ENCODE results near the gene CORO2B.

The CORO2B gene

DNA sequence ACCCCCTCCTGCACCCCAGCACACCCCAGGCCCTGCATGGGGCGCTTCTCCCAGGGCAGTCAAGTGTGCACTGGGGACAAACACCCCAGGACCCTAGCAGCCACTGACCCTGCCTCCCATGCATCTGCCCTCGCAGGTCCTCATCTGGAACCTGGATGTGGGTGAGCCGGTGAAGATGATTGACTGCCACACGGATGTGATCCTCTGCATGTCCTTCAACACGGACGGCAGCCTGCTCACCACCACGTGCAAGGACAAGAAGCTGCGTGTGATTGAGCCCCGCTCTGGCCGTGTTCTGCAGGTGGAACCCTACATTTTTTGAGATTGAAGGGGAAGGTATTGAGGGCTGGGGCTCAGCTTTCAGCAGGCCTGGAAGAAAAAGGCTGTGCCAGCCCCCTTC, 132.6 kb downstream of the CORO2B start:
- H3K4me1 Mint-ChIP-seq, result no peaks in the 10 kb centered on the region
- peaks cover 71% of the 10 kb centered on the region for H3K27me3 Mint-ChIP-seq
- no peaks in the 10 kb centered on the region for H3K36me3 Mint-ChIP-seq (ENCODE audit: insufficient read depth)
- H3K27ac Mint-ChIP-seq (ENCODE audit: low read depth), result no peak overlapping the region
- no peak for DNase-seq (ENCODE audit: low spot score in 2 of 2)
- H3K4me3 Mint-ChIP-seq, result no peak overlapping the region
- no peaks in the 10 kb centered on the region for H3K9me3 Mint-ChIP-seq
- ATAC-seq (replicated peaks; ENCODE audit: extremely low read depth, poor library complexity, severe bottlenecking), result no peak

DNA sequence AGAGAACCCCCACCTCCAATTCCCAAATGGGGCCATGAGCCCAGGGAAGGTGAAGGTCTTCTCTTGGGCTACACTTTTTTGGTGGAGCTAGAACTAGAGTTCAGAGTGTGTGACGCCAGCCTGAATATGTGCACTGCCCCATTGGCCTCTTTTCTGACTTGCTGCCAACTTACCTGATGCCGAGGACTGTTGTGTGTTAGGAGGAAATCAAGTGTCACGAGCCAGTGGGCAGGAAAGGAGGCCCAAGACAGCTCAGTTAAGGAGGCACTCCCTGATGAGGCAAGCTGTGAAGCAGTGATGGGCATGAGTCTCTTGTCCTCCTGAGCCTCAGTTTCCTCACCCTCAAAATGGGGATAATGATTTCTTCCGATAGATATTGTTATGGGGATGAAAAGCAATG, 134.1 kb downstream of the CORO2B start:
- DNase-seq (ENCODE audit: low spot score in 2 of 2) (no peak), ATAC-seq (replicated peaks; ENCODE audit: extremely low read depth, poor library complexity, severe bottlenecking) (no peak)
- no peak overlapping the region for H3K4me3 Mint-ChIP-seq
- H3K9me3 Mint-ChIP-seq, result no peaks in the 10 kb centered on the region
- H3K4me1 Mint-ChIP-seq, result no peaks in the 10 kb centered on the region
- no peak overlapping the region for H3K27ac Mint-ChIP-seq (ENCODE audit: low read depth)
- peaks cover 72% of the 10 kb centered on the region for H3K27me3 Mint-ChIP-seq
- H3K36me3 Mint-ChIP-seq (ENCODE audit: insufficient read depth), result no peaks in the 10 kb centered on the region

- peaks cover 82% of the 10 kb centered on the region for H3K27me3 Mint-ChIP-seq
- no peak overlapping the region for H3K4me3 Mint-ChIP-seq
- H3K36me3 Mint-ChIP-seq (ENCODE audit: insufficient read depth), result no peaks in the 10 kb centered on the region
- no peak overlapping the region for H3K27ac Mint-ChIP-seq (ENCODE audit: low read depth)
- DNase-seq (ENCODE audit: low spot score in 2 of 2) (no peak), ATAC-seq (replicated peaks; ENCODE audit: extremely low read depth, poor library complexity, severe bottlenecking) (no peak)
- no peaks in the 10 kb centered on the region for H3K4me1 Mint-ChIP-seq
- no peaks in the 10 kb centered on the region for H3K9me3 Mint-ChIP-seq
Observed at GRCh38 chr15:68713874-68714273, 135.1 kb downstream of the CORO2B start.

DNA sequence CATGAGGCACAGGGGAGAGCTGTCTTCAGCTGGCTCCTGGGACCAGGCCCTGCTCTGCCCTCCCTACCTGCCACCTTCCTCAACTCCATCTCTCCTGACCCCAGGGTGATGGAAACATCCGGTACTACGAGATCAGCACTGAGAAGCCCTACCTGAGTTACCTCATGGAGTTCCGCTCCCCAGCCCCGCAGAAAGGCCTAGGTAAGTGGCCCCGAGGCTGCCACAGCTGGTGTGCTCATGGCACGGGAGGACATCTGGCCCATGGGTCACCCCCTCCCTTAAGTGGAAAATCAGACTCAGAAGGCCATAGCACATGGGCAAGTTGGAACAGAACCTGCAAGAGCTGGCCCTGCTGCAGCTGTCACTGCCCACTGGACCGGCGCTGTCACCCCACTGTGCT, 136.3 kb downstream of the CORO2B start:
- ATAC-seq (replicated peaks; ENCODE audit: extremely low read depth, poor library complexity, severe bottlenecking) (no peak), DNase-seq (ENCODE audit: low spot score in 2 of 2) (no peak)
- no peaks in the 10 kb centered on the region for H3K36me3 Mint-ChIP-seq (ENCODE audit: insufficient read depth)
- no peaks in the 10 kb centered on the region for H3K9me3 Mint-ChIP-seq
- no peak overlapping the region for H3K4me3 Mint-ChIP-seq
- peaks cover 93% of the 10 kb centered on the region for H3K27me3 Mint-ChIP-seq
- no peaks in the 10 kb centered on the region for H3K4me1 Mint-ChIP-seq
- H3K27ac Mint-ChIP-seq (ENCODE audit: low read depth), result no peak overlapping the region

DNA sequence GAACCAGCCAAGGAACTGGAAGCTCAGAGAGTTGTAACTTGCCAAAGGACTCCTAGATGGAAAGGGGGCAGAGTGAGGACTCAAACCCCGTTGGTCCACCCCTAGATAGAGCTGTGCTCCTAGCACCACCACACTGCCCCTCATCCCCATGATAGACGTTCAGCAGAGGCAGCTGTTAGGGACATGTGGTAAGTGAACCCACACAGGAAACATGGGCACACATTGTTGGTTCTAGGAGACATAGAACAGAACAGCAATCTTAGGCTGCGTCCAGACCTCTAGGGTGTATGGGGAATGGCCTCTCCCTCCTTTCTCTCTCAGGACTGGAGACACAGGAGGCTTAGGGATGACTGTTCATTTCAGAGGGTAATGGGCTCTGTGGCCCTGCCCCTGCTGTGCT, 139.2 kb downstream of the CORO2B start:
- Mint-ChIP-seq H3K9me3 (no peaks in the 10 kb centered on the region), H3K27me3 (peaks cover 79% of the 10 kb centered on the region), H3K27ac (ENCODE audit: low read depth) (no peak overlapping the region), H3K4me3 (no peak overlapping the region), H3K36me3 (ENCODE audit: insufficient read depth) (no peaks in the 10 kb centered on the region), H3K4me1 (no peaks in the 10 kb centered on the region)
- DNase-seq (ENCODE audit: low spot score in 2 of 2) (no peak), ATAC-seq (replicated peaks; ENCODE audit: extremely low read depth, poor library complexity, severe bottlenecking) (no peak)

- H3K9me3 Mint-ChIP-seq, result no peaks in the 10 kb centered on the region
- no peak for ATAC-seq (replicated peaks; ENCODE audit: extremely low read depth, poor library complexity, severe bottlenecking)
- peaks cover 75% of the 10 kb centered on the region for H3K27me3 Mint-ChIP-seq
- no peaks in the 10 kb centered on the region for H3K4me1 Mint-ChIP-seq
- DNase-seq (ENCODE audit: low spot score in 2 of 2), result no peak
- H3K27ac Mint-ChIP-seq (ENCODE audit: low read depth), result no peak overlapping the region
- H3K4me3 Mint-ChIP-seq, result no peak overlapping the region
- H3K36me3 Mint-ChIP-seq (ENCODE audit: insufficient read depth), result no peaks in the 10 kb centered on the region
Observed at GRCh38 chr15:68718468-68718867, 139.7 kb downstream of the CORO2B start.

GRCh38 chr15:68719051-68719450, 140.3 kb downstream of the CORO2B start:
- no peak overlapping the region for H3K4me3 Mint-ChIP-seq
- no peak overlapping the region for H3K27ac Mint-ChIP-seq (ENCODE audit: low read depth)
- no peaks in the 10 kb centered on the region for H3K36me3 Mint-ChIP-seq (ENCODE audit: insufficient read depth)
- no peak for ATAC-seq (replicated peaks; ENCODE audit: extremely low read depth, poor library complexity, severe bottlenecking)
- H3K4me1 Mint-ChIP-seq, result no peaks in the 10 kb centered on the region
- peaks cover 69% of the 10 kb centered on the region for H3K27me3 Mint-ChIP-seq
- no peak for DNase-seq (ENCODE audit: low spot score in 2 of 2)
- H3K9me3 Mint-ChIP-seq, result no peaks in the 10 kb centered on the region

DNA sequence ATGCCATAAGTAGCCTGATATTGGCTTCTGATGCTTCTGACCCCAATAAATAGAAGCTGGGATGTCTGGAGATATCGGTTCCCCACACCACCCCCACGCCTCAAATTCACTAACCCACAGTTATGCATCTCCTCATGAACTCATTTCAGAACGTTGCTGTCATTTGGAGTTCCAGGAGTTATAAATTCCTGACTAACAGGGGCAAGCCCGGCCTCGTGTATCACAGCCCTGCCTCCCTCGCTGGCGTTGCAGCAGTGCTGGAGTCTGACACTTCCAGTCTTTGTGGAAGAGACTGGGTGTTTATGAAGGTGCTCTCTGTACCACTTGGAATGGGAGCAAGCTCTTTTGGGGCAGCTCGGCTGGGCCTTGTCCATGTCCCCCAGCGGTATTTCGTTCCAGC, 140.9 kb downstream of the CORO2B start:
- H3K4me3 Mint-ChIP-seq, result no peak overlapping the region
- ATAC-seq (replicated peaks; ENCODE audit: extremely low read depth, poor library complexity, severe bottlenecking), result no peak
- no peaks in the 10 kb centered on the region for H3K4me1 Mint-ChIP-seq
- DNase-seq (ENCODE audit: low spot score in 2 of 2), result no peak
- no peak overlapping the region for H3K27ac Mint-ChIP-seq (ENCODE audit: low read depth)
- no peaks in the 10 kb centered on the region for H3K36me3 Mint-ChIP-seq (ENCODE audit: insufficient read depth)
- H3K9me3 Mint-ChIP-seq, result no peaks in the 10 kb centered on the region
- H3K27me3 Mint-ChIP-seq, result peaks cover 63% of the 10 kb centered on the region

DNA sequence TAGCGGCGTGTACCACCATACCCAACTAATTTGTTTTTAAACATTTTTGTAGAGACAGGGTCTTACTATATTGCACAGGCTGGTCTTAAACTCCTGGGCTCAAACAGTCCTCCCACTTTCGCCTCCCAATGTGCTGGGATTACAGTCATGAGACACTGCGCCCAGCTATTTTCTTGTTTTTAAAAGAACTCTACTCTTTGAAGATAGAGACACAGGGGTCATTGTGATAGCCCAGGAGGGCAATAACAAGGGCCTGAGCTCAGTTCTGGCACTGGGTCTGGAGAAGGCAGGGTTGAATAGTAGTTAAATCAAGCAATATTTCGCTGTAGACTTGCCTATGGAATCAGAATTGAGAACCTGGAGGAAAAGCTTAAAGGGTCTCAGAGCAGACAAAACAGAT, 143.1 kb downstream of the CORO2B start:
- Mint-ChIP-seq H3K27me3 (peaks cover 41% of the 10 kb centered on the region), H3K4me1 (no peaks in the 10 kb centered on the region), H3K27ac (ENCODE audit: low read depth) (no peak overlapping the region), H3K9me3 (no peaks in the 10 kb centered on the region), H3K4me3 (no peak overlapping the region), H3K36me3 (ENCODE audit: insufficient read depth) (no peaks in the 10 kb centered on the region)
- ATAC-seq (replicated peaks; ENCODE audit: extremely low read depth, poor library complexity, severe bottlenecking) (no peak), DNase-seq (ENCODE audit: low spot score in 2 of 2) (no peak)

- ATAC-seq (replicated peaks; ENCODE audit: extremely low read depth, poor library complexity, severe bottlenecking), result no peak
- Mint-ChIP-seq H3K36me3 (ENCODE audit: insufficient read depth) (no peaks in the 10 kb centered on the region), H3K27ac (ENCODE audit: low read depth) (no peak overlapping the region), H3K9me3 (no peaks in the 10 kb centered on the region), H3K4me1 (no peaks in the 10 kb centered on the region), H3K27me3 (peaks cover 6% of the 10 kb centered on the region), H3K4me3 (no peak overlapping the region)
- no peak for DNase-seq (ENCODE audit: low spot score in 2 of 2)
Observed at GRCh38 chr15:68725736-68726135, 146.9 kb downstream of the CORO2B start.

- no peak for ATAC-seq (replicated peaks; ENCODE audit: extremely low read depth, poor library complexity, severe bottlenecking)
Observed at GRCh38 chr15:68726246-68726645, 147.5 kb downstream of the CORO2B start.

DNA sequence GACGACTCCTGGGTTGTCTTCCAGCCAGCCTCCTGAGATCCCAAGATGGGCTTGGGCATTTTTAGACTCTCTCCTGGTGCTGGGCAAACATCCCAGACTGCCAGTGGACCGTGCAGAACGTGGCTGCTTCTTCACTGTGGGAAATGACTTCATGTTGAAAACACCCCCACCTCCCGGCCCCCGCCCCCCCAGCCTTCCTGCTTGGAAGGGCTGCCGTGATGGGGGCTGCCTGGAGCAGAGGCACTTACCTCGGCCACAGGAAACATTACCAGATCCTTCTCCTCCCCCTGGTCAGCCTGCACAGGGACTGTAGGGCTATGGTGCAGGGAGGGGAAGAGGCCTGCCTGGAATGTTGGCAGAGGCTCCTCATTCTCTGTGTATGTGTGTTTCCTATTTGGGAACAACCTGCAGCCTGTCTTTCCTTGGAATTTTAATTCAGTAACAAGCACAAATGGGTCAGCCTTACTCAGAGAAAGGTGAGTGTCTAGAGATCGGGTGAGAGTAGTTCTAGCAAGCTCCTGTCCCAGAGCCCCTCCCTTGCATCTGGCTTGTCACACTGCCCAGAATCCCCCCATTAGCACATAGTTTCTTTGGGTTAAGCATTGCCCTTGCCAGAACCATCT, 151.1 kb downstream of the CORO2B start:
- ATAC-seq (replicated peaks; ENCODE audit: extremely low read depth, poor library complexity, severe bottlenecking) (no peak), DNase-seq (ENCODE audit: low spot score in 2 of 2) (no peak)
- no peaks in the 10 kb centered on the region for H3K9me3 Mint-ChIP-seq
- H3K4me3 Mint-ChIP-seq, result no peak overlapping the region
- peaks cover 5% of the 10 kb centered on the region for H3K4me1 Mint-ChIP-seq
- no peak overlapping the region for H3K27ac Mint-ChIP-seq (ENCODE audit: low read depth)
- H3K27me3 Mint-ChIP-seq, result no peaks in the 10 kb centered on the region
- no peaks in the 10 kb centered on the region for H3K36me3 Mint-ChIP-seq (ENCODE audit: insufficient read depth)

More at GRCh38 chr15:68726246-68726645, 147.5 kb downstream of the CORO2B start:
- H3K27ac Mint-ChIP-seq (ENCODE audit: low read depth), result no peak overlapping the region
- H3K9me3 Mint-ChIP-seq, result no peaks in the 10 kb centered on the region
- peaks cover 6% of the 10 kb centered on the region for H3K27me3 Mint-ChIP-seq
- H3K36me3 Mint-ChIP-seq (ENCODE audit: insufficient read depth), result no peaks in the 10 kb centered on the region
- H3K4me1 Mint-ChIP-seq, result no peaks in the 10 kb centered on the region
- no peak for DNase-seq (ENCODE audit: low spot score in 2 of 2)
- no peak overlapping the region for H3K4me3 Mint-ChIP-seq

- H3K27ac Mint-ChIP-seq (ENCODE audit: low read depth), result no peak overlapping the region
Observed at GRCh38 chr15:68730471-68730919, 151.7 kb downstream of the CORO2B start.

More at GRCh38 chr15:68730471-68730919, 151.7 kb downstream of the CORO2B start:
- Mint-ChIP-seq H3K27me3 (no peaks in the 10 kb centered on the region), H3K36me3 (ENCODE audit: insufficient read depth) (no peaks in the 10 kb centered on the region), H3K4me3 (no peak overlapping the region), H3K9me3 (no peaks in the 10 kb centered on the region), H3K4me1 (peaks cover 5% of the 10 kb centered on the region)
- DNase-seq (ENCODE audit: low spot score in 2 of 2) (no peak), ATAC-seq (replicated peaks; ENCODE audit: extremely low read depth, poor library complexity, severe bottlenecking) (no peak)
